HL-60 (cell line): Measurements from ENCODE around the gene MMP21.

Experiments
- SPI1 ChIP-seq: IDR thresholded peaks from 2 replicates; pipeline ENCODE4 v1.6.1; 2012; ENCODE audit warnings: low read depth, mild to moderate bottlenecking, borderline replicate concordance
- TF ChIP-seq, protein P1 (sequence below): IDR thresholded peaks from 2 replicates; pipeline ENCODE4 v1.6.1; 2012; ENCODE audit warnings: low read depth; ENCODE audit not compliant: insufficient replicate concordance
- TF ChIP-seq, protein P2 (sequence below): IDR thresholded peaks from one replicate; pipeline ENCODE4 v1.5.1; 2011; ENCODE audit warnings: low read length, control low read depth, inconsistent platforms; ENCODE audit not compliant: insufficient read depth

DNA sequence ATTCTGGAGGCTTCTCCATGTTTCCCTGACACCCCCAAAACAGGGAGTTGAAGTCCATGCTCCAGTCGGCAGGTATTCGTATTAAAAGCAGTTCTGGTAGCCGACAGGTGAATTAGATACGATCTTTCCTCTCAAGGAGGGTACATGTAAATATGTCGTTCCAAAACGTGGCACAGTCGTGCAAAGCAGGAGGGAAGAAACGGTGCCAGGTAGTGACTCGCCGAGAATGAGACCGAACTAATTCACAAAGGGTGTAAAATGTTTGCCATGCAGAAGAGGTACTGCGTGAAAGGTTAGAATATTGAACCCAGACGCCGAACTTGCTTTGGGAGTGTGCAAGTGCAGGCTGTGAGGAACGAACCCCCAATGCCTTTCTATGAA lies 55.6 kb downstream of the MMP21 start:
- TF ChIP-seq, protein P1, sequence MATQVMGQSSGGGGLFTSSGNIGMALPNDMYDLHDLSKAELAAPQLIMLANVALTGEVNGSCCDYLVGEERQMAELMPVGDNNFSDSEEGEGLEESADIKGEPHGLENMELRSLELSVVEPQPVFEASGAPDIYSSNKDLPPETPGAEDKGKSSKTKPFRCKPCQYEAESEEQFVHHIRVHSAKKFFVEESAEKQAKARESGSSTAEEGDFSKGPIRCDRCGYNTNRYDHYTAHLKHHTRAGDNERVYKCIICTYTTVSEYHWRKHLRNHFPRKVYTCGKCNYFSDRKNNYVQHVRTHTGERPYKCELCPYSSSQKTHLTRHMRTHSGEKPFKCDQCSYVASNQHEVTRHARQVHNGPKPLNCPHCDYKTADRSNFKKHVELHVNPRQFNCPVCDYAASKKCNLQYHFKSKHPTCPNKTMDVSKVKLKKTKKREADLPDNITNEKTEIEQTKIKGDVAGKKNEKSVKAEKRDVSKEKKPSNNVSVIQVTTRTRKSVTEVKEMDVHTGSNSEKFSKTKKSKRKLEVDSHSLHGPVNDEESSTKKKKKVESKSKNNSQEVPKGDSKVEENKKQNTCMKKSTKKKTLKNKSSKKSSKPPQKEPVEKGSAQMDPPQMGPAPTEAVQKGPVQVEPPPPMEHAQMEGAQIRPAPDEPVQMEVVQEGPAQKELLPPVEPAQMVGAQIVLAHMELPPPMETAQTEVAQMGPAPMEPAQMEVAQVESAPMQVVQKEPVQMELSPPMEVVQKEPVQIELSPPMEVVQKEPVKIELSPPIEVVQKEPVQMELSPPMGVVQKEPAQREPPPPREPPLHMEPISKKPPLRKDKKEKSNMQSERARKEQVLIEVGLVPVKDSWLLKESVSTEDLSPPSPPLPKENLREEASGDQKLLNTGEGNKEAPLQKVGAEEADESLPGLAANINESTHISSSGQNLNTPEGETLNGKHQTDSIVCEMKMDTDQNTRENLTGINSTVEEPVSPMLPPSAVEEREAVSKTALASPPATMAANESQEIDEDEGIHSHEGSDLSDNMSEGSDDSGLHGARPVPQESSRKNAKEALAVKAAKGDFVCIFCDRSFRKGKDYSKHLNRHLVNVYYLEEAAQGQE: no peak
- TF ChIP-seq, protein P2, sequence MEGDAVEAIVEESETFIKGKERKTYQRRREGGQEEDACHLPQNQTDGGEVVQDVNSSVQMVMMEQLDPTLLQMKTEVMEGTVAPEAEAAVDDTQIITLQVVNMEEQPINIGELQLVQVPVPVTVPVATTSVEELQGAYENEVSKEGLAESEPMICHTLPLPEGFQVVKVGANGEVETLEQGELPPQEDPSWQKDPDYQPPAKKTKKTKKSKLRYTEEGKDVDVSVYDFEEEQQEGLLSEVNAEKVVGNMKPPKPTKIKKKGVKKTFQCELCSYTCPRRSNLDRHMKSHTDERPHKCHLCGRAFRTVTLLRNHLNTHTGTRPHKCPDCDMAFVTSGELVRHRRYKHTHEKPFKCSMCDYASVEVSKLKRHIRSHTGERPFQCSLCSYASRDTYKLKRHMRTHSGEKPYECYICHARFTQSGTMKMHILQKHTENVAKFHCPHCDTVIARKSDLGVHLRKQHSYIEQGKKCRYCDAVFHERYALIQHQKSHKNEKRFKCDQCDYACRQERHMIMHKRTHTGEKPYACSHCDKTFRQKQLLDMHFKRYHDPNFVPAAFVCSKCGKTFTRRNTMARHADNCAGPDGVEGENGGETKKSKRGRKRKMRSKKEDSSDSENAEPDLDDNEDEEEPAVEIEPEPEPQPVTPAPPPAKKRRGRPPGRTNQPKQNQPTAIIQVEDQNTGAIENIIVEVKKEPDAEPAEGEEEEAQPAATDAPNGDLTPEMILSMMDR: no peak
- no peak for TF ChIP-seq SPI1
